Measurements from ENCODE around the gene MYL6.
"Not testable (repeated sequence)": the region's sequence is repeated elsewhere in the genome, so short reads cannot be mapped to it uniquely, and the experiment has no call there.

- not testable (repeated sequence) for TF ChIP-seq CTCF (IDR thresholded peaks at IDR 0.05; ENCODE audit: insufficient read depth, low read length); POLR2AphosphoS5 (IDR thresholded peaks at IDR 0.05; ENCODE audit: low read depth); REST (IDR thresholded peaks at IDR 0.05; ENCODE audit: insufficient replicate concordance, low read depth); SPI1 (IDR thresholded peaks at IDR 0.05; ENCODE audit: borderline replicate concordance, low read depth); GABPA (IDR thresholded peaks at IDR 0.05; ENCODE audit: low read depth)
Measured at GRCh38 chr12:56117082-56117706, 41.0 kb upstream of the MYL6 start.

Measured in HL-60 (cell line).